Measurements from ENCODE around the gene WFDC12. TPM values are rescaled to one million over a fixed set of nuclear protein-coding genes. Genes with fewer than 3 reads are reported as not detected.

Gene WFDC12
- total and polyA plus RNA-seq, 4 donors, result 0.85 to 5.9 (median 3.5) TPM

GRCh38 chr20:45098103-45098773 is 26.0 kb downstream of the WFDC12 start:
- peaks cover 3 to 59% (median 45%) of the 10 kb centered on the region in 3 donors for H3K27me3 ChIP-seq (ENCODE audit: control insufficient read depth in 3 of 3, insufficient read depth in 3 of 3, low read length in 2 of 3)
- DNase-seq, result peak; percentile 37 to 72 (median 57)
- no peak for TF ChIP-seq CTCF (IDR thresholded peaks at IDR 0.05; ENCODE audit: control extremely low read depth, extremely low read depth)

DNA sequence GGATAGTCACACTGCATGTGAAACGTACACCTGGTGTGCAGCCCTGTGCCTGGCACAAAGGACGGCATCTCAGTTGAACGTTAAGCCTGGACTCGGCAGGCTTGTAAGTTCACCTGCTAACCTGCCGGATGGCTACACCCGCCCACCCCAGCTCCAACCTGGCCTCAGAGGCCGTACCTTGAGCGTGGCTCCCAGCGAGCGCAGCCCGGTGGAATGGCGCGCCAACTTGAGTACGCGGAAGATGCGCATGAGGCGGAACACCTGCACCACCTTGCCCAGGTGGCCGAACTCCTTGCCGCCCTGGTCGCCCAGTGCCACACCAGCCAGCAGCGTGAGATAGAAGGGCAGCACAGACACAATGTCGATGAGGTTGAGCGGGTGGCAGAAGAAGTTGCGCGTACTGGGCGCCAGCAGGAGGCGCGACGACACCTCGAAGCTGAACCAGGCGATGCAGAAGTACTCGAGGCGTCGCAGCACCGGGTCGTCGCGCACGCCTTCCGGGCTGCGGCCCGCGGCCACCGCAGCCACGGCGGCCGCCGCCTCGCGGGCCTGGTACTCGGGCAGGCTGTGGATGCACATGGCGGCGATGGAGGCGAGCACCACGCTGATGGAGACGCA is 26.7 kb downstream of the WFDC12 start:
- ATAC-seq (ENCODE audit: insufficient read depth, low FRiP score), result no peak
- no peaks in the 10 kb centered on the region for H3K36me3 ChIP-seq (ENCODE audit: control insufficient read depth in 4 of 4, insufficient read depth in 4 of 4, low read length in 4 of 4)
- WGBS, 2 donors, result 25 to 31% methylated on average over 51 to 56 of the region's 56 CpGs
- TF ChIP-seq CTCF (IDR thresholded peaks at IDR 0.05; ENCODE audit: control extremely low read depth, extremely low read depth), result no peak
- DNase-seq, result peak in 2 of 3 donors; percentile 46 to 50
- no peak overlapping the region for H3K27ac ChIP-seq (ENCODE audit: low read depth in 1 of 2, low read length in 1 of 2)
- H3K27me3 ChIP-seq (ENCODE audit: control insufficient read depth in 3 of 3, insufficient read depth in 3 of 3, low read length in 2 of 3), result peaks cover 3 to 56% (median 45%) of the 10 kb centered on the region in 3 donors
- H3K4me3 ChIP-seq, result no peak overlapping the region
- peaks cover 0 to 14% (median 0%) of the 10 kb centered on the region in 5 donors for H3K4me1 ChIP-seq (ENCODE audit: control insufficient read depth in 5 of 5, insufficient read depth in 5 of 5, low read length in 5 of 5)
- peaks cover 0 to 5% (median 0%) of the 10 kb centered on the region in 4 donors for H3K9me3 ChIP-seq (ENCODE audit: control insufficient read depth in 4 of 4, insufficient read depth in 3 of 4, low read length in 3 of 4)
- no peak overlapping the region for H3K9ac ChIP-seq (ENCODE audit: insufficient read depth in 1 of 2, low read length in 2 of 2)

More at GRCh38 chr20:45098103-45098773, 26.0 kb downstream of the WFDC12 start:
- Histone ChIP-seq H3K9me3 (ENCODE audit: control insufficient read depth in 4 of 4, insufficient read depth in 3 of 4, low read length in 3 of 4) (peaks cover 0 to 5% (median 0%) of the 10 kb centered on the region in 4 donors), H3K4me3 (no peak overlapping the region), H3K27ac (ENCODE audit: low read depth in 1 of 2, low read length in 1 of 2) (no peak overlapping the region), H3K9ac (ENCODE audit: insufficient read depth in 1 of 2, low read length in 2 of 2) (no peak overlapping the region), H3K36me3 (ENCODE audit: control insufficient read depth in 4 of 4, insufficient read depth in 4 of 4, low read length in 4 of 4) (no peaks in the 10 kb centered on the region), H3K4me1 (ENCODE audit: control insufficient read depth in 5 of 5, insufficient read depth in 5 of 5, low read length in 5 of 5) (peaks cover 0 to 14% (median 0%) of the 10 kb centered on the region in 5 donors)
- 5 to 16% methylated on average over 81 to 91 of the region's 91 CpGs for WGBS, 2 donors
- ATAC-seq (ENCODE audit: insufficient read depth, low FRiP score), result no peak

- H3K4me3 ChIP-seq, result no peak overlapping the region
- H3K9me3 ChIP-seq (ENCODE audit: control insufficient read depth in 4 of 4, insufficient read depth in 3 of 4, low read length in 3 of 4), result peaks cover 0 to 5% (median 0%) of the 10 kb centered on the region in 4 donors
- peaks cover 3 to 50% (median 45%) of the 10 kb centered on the region in 3 donors for H3K27me3 ChIP-seq (ENCODE audit: control insufficient read depth in 3 of 3, insufficient read depth in 3 of 3, low read length in 2 of 3)
- no peak for TF ChIP-seq CTCF (IDR thresholded peaks at IDR 0.05; ENCODE audit: control extremely low read depth, extremely low read depth)
- no peak for ATAC-seq (ENCODE audit: insufficient read depth, low FRiP score)
- no peak for DNase-seq
- no peak overlapping the region for H3K27ac ChIP-seq (ENCODE audit: low read depth in 1 of 2, low read length in 1 of 2)
- H3K36me3 ChIP-seq (ENCODE audit: control insufficient read depth in 4 of 4, insufficient read depth in 4 of 4, low read length in 4 of 4), result peaks cover 0 to 2% (median 0%) of the 10 kb centered on the region in 4 donors
- H3K4me1 ChIP-seq (ENCODE audit: control insufficient read depth in 5 of 5, insufficient read depth in 5 of 5, low read length in 5 of 5), result peaks cover 0 to 14% (median 0%) of the 10 kb centered on the region in 5 donors
- WGBS, 2 donors, result 80 to 81% methylated on average over 9 of the region's 9 CpGs
- no peak overlapping the region for H3K9ac ChIP-seq (ENCODE audit: insufficient read depth in 1 of 2, low read length in 2 of 2)
Observed at GRCh38 chr20:45096781-45097180, 27.5 kb downstream of the WFDC12 start.

Data from lung (tissue), 12 donors.